IMR-90 (cell line): ENCODE data around the gene TRPV4. TPM values are rescaled to one million over a fixed set of nuclear protein-coding genes. Genes with fewer than 3 reads are reported as not detected.

Experiments used
- ATAC-seq: fragments of 200-7000 bp; cut with Tn5 transposase; 2 replicates; pipeline ENCODE4 v1.9.1; 2020; ENCODE audit warnings: low read depth, mild to moderate bottlenecking, moderate library complexity
- BruUV-seq: library from RNA; stranded (reverse); fragments of 400-500 nt; replicated peaks from 2 replicates; lab custom pipeline; 2021; lab: Mats Ljungman, UMichigan
- CTCF ChIA-PET: fragments of 300-600 bp; formaldehyde crosslinking; extraction: SDS; loops from one replicate; lab custom pipeline; 2021; ENCODE audit warnings: antibody characterized with exemption; lab: Yijun Ruan, JAX
- POLR2A ChIA-PET: fragments of 300-600 bp; sonication (Branson Sonifier 250); formaldehyde crosslinking; loops from one replicate; lab custom pipeline; 2022; ENCODE audit warnings: antibody characterized with exemption; ENCODE audit not compliant: unreplicated experiment; lab: Charles Lee
- DNase-seq: peaks from one replicate; pipeline ENCODE4 v3.0.0; 2013
- H2AFZ ChIP-seq: replicated peaks from 2 replicates; pipeline ENCODE3; 2013; ENCODE audit warnings: low read length, mild to moderate bottlenecking; ENCODE audit not compliant: poor library complexity
- H2AK5ac ChIP-seq: 2 replicates; pipeline ENCODE4 v1.6.1; 2013; ENCODE audit warnings: low read depth, low read length, inconsistent platforms
- H2AK9ac ChIP-seq: replicated peaks from 2 replicates; pipeline ENCODE3; 2013; ENCODE audit warnings: mild to moderate bottlenecking, low read depth, low read length, moderate library complexity; ENCODE audit not compliant: poor library complexity
- H2BK120ac ChIP-seq: 2 replicates; pipeline ENCODE4 v1.6.1; 2013; ENCODE audit warnings: low read depth, low read length, inconsistent platforms
- H2BK15ac ChIP-seq: 3 replicates; pipeline ENCODE4 v1.6.1; 2013; ENCODE audit warnings: low read depth, low read length, inconsistent platforms
- H2BK20ac ChIP-seq: 2 replicates; pipeline ENCODE4 v1.6.1; 2013; ENCODE audit warnings: low read depth, mild to moderate bottlenecking, inconsistent platforms, low read length, moderate library complexity
- H2BK5ac ChIP-seq: 2 replicates; pipeline ENCODE4 v1.6.1; 2013; ENCODE audit warnings: mild to moderate bottlenecking, low read depth, low read length, inconsistent platforms; ENCODE audit not compliant: poor library complexity, severe bottlenecking
- H3K14ac ChIP-seq: replicated peaks from 2 replicates; pipeline ENCODE4 v1.6.1; 2013; ENCODE audit warnings: low read depth, low read length, inconsistent platforms
- H3K18ac ChIP-seq: 2 replicates; pipeline ENCODE4 v1.6.1; 2013; ENCODE audit warnings: low read depth, low read length, control low read depth
- H3K23ac ChIP-seq: 2 replicates; pipeline ENCODE4 v1.6.1; 2013; ENCODE audit warnings: low read depth, low read length, inconsistent platforms
- H3K27ac ChIP-seq: 2 replicates; pipeline ENCODE4 v1.5.1; 2013; ENCODE audit warnings: mild to moderate bottlenecking, control low read depth, low read length; ENCODE audit not compliant: insufficient read depth
- H3K27me3 ChIP-seq: 2 replicates; pipeline ENCODE4 v1.6.1; 2013; ENCODE audit warnings: low read length; ENCODE audit not compliant: control insufficient read depth, insufficient read depth
- H3K36me3 ChIP-seq: 2 replicates; pipeline ENCODE4 v1.6.1; 2013; ENCODE audit warnings: low read length, mixed read lengths; ENCODE audit not compliant: control insufficient read depth, insufficient read depth
- H3K4ac ChIP-seq: 2 replicates; pipeline ENCODE4 v1.6.1; 2013; ENCODE audit warnings: low read depth, low read length, inconsistent platforms
- H3K4me1 ChIP-seq: 2 replicates; pipeline ENCODE4 v1.6.1; 2013; ENCODE audit warnings: low read length, mixed read lengths; ENCODE audit not compliant: control insufficient read depth, insufficient read depth
- H3K4me2 ChIP-seq: 2 replicates; pipeline ENCODE4 v1.6.1; 2013; ENCODE audit warnings: low read depth, mild to moderate bottlenecking, control low read depth, low read length, moderate library complexity
- H3K4me3 ChIP-seq: 2 replicates; pipeline ENCODE4 v1.5.1; 2013; ENCODE audit warnings: low read depth, mild to moderate bottlenecking, control low read depth, low read length, moderate library complexity; ENCODE audit not compliant: insufficient read depth
- H3K56ac ChIP-seq: 2 replicates; pipeline ENCODE4 v1.6.1; 2013; ENCODE audit warnings: low read length, inconsistent platforms; ENCODE audit not compliant: insufficient read depth; ENCODE audit errors: extremely low read depth
- H3K79me1 ChIP-seq, 2 experiments: 2 replicates each; pipeline ENCODE4 v1.6.1; 2013; ENCODE audit warnings: low read length in 2 of 2, inconsistent platforms in 1 of 2, low read depth in 1 of 2
- H3K9ac ChIP-seq: 2 replicates; pipeline ENCODE4 v1.6.1; 2013; ENCODE audit warnings: low read depth, low read length, control low read depth
- H3K9me1 ChIP-seq: 2 replicates; pipeline ENCODE4 v1.6.1; 2013; ENCODE audit warnings: low read length, inconsistent platforms; ENCODE audit not compliant: insufficient read depth
- H3K9me3 ChIP-seq: 2 replicates; pipeline ENCODE4 v1.6.1; 2013; ENCODE audit warnings: low read length; ENCODE audit not compliant: control insufficient read depth, insufficient read depth
- H4K20me1 ChIP-seq: 2 replicates; pipeline ENCODE4 v1.6.1; 2013; ENCODE audit warnings: low read length, inconsistent platforms; ENCODE audit not compliant: insufficient read depth
- H4K5ac ChIP-seq: 2 replicates; pipeline ENCODE4 v1.6.1; 2013; ENCODE audit warnings: mild to moderate bottlenecking, low read depth, low read length, control low read depth
- H4K8ac ChIP-seq, 2 experiments: 2 replicates each; pipeline ENCODE4 v1.6.1; 2013; ENCODE audit warnings: low read depth in 2 of 2, low read length in 2 of 2, control low read depth in 1 of 2, inconsistent platforms in 1 of 2
- H4K91ac ChIP-seq: 2 replicates; pipeline ENCODE4 v1.6.1; 2013; ENCODE audit warnings: low read depth, low read length, inconsistent platforms; ENCODE audit not compliant: insufficient read depth
- BHLHE40 ChIP-seq: fragments of 150-350 bp; IDR thresholded peaks from 2 replicates; pipeline ENCODE4 v1.6.1; 2016; ENCODE audit warnings: mild to moderate bottlenecking, low read depth, low read length
- MAZ ChIP-seq: IDR thresholded peaks from 2 replicates; pipeline ENCODE4 v1.6.1; 2012; ENCODE audit warnings: low read depth, mild to moderate bottlenecking, low read length, improper control_type of control experiment, moderate library complexity, borderline replicate concordance
- MXI1 ChIP-seq: IDR thresholded peaks from 2 replicates; pipeline ENCODE4 v1.6.1; 2012; ENCODE audit warnings: low read depth, mild to moderate bottlenecking, low read length, moderate library complexity, borderline replicate concordance
- RAD21 ChIP-seq: IDR thresholded peaks from 2 replicates; pipeline ENCODE4 v1.6.1; 2012; ENCODE audit warnings: low read length, improper control_type of control experiment
- RFX5 ChIP-seq: IDR thresholded peaks from 2 replicates; pipeline ENCODE4 v1.8.0; 2012; ENCODE audit warnings: low read depth, mild to moderate bottlenecking, low read length, moderate library complexity
- USF2 ChIP-seq: fragments of 150-350 bp; IDR thresholded peaks from 2 replicates; pipeline ENCODE4 v1.6.1; 2017; ENCODE audit warnings: mild to moderate bottlenecking, antibody characterized with exemption, low read length, low read depth
- WGBS, 2 experiments: methylation state at CpG; one replicate each; pipeline versions ENCODE4 v1.1.5 to v1.1.7; 2013; ENCODE audit warnings: missing lambda C conversion rate in 2 of 2; ENCODE audit not compliant: insufficient read length in 1 of 2; ENCODE audit errors: extremely low coverage in 2 of 2; 5-methylcytosine and 5-hydroxymethylcytosine counted together
- dilution Hi-C: fragments of 300-500 bp; cut with HindIII; formaldehyde crosslinking; loops from one replicate; pipeline ENCODE4 v1.14.3; 2018; ENCODE audit warnings: low sequenced_read_pairs; ENCODE audit not compliant: unreplicated experiment
- in situ Hi-C: fragments of 300-500 bp; cut with MboI; formaldehyde crosslinking; loops from 3 replicates; pipeline ENCODE4 v1.14.3; 2019; ENCODE audit warnings: low sequenced_read_pairs, inconsistent platforms, mixed read lengths
- intact Hi-C: fragments of 100-400 bp; cut with micrococcal nuclease; formaldehyde crosslinking; loops from 2 replicates; pipeline ENCODE4 v1.10.0; 2022
- polyA plus RNA-seq, 3 experiments: library from polyadenylated mRNA; depleted of rRNA; stranded (reverse); fragments of >200 nt; gene quantifications; 2 replicates each; pipeline ENCODE4 v1.2.3, GENCODE V29; 2012; ENCODE audit warnings: low replicate concordance in 1 of 3
- total RNA-seq: library from RNA; depleted of rRNA; stranded (reverse); fragments of >200 nt; gene quantifications from 2 replicates; pipeline ENCODE4 v1.2.3, GENCODE V29; 2012

Gene TRPV4
- total and polyA plus RNA-seq, 2 of the 4 experiments (the other 2 are of a cell fraction): 1.1 to 6.1 TPM

- no TSS peak for BruUV-seq
- no peak overlapping the region for H4K8ac ChIP-seq
- H2AK5ac ChIP-seq: no peak overlapping the region
- no peaks in the 10 kb centered on the region for H3K9me1 ChIP-seq
- H2AK9ac ChIP-seq: no peak overlapping the region
- ChIA-PET CTCF (no interaction called here), POLR2A (no interaction called here)
- no CpG with 5 or more reads among the region's 7 CpGs for WGBS, 2 experiments
- H4K91ac ChIP-seq: no peak overlapping the region
- H3K27ac ChIP-seq: no peak overlapping the region
- no peak overlapping the region for H3K23ac ChIP-seq
- no peak overlapping the region for H2BK5ac ChIP-seq
- H3K56ac ChIP-seq: no peak overlapping the region
- no peak overlapping the region for H4K5ac ChIP-seq
- H2BK120ac ChIP-seq: no peak overlapping the region
- no peak overlapping the region for H3K4me3 ChIP-seq
- no peak for TF ChIP-seq RFX5
- no peak for TF ChIP-seq BHLHE40
- no peak for TF ChIP-seq RAD21
- no peak for TF ChIP-seq MAZ
- no peak for TF ChIP-seq MXI1
- no peak for TF ChIP-seq USF2
- H3K4me2 ChIP-seq: no peak overlapping the region
- H2BK15ac ChIP-seq: no peak overlapping the region
- no peak overlapping the region for H2BK20ac ChIP-seq
- H3K36me3 ChIP-seq: no peaks in the 10 kb centered on the region
- in situ Hi-C loops (no loop called here), intact Hi-C loops (no loop called here), dilution Hi-C loops (no loop called here)
- H3K4ac ChIP-seq: no peak overlapping the region
- H3K9me3 ChIP-seq: no peaks in the 10 kb centered on the region
- ATAC-seq (no peak), DNase-seq (no peak)
- H3K9ac ChIP-seq: no peak overlapping the region
- H4K20me1 ChIP-seq: peaks cover 6% of the 10 kb centered on the region
- no peak overlapping the region for H2AFZ ChIP-seq
- H3K79me1 ChIP-seq: no peaks in the 10 kb centered on the region
- H3K4me1 ChIP-seq: peaks cover 2% of the 10 kb centered on the region; the same call in 1 of the 2 replicates
- H3K14ac ChIP-seq: no peak overlapping the region
- no peaks in the 10 kb centered on the region for H3K27me3 ChIP-seq
- no peak overlapping the region for H3K18ac ChIP-seq
Measured at GRCh38 chr12:109822416-109822815, 10.8 kb downstream of the TRPV4 start.
